ENCODE measurements around the gene ITGA7.
"Not testable (repeated sequence)": the region's sequence is repeated elsewhere in the genome, so short reads cannot be mapped to it uniquely, and the experiment has no call there.

Gene ITGA7

GRCh38 chr12:55652352-55652751 lies 55.4 kb downstream of the ITGA7 start:
- TF ChIP-seq CTCF (IDR thresholded peaks at IDR 0.05; ENCODE audit: borderline replicate concordance, insufficient read depth, low read depth, low read length), result no peak

GRCh38 chr12:55651299-55651683 lies 56.4 kb downstream of the ITGA7 start:
- TF ChIP-seq CTCF (IDR thresholded peaks at IDR 0.05; ENCODE audit: borderline replicate concordance, insufficient read depth, low read depth, low read length), result no peak
- no peak overlapping the region for H3K4me3 ChIP-seq (ENCODE audit: low read depth, low read length)

More at GRCh38 chr12:55652352-55652751, 55.4 kb downstream of the ITGA7 start:
- H3K4me3 ChIP-seq (ENCODE audit: low read depth, low read length), result no peak overlapping the region

GRCh38 chr12:55650620-55651298 lies 56.9 kb downstream of the ITGA7 start:
- not testable (repeated sequence) for H3K4me3 ChIP-seq (ENCODE audit: low read depth, low read length)

- no peak for TF ChIP-seq CTCF (IDR thresholded peaks at IDR 0.05; ENCODE audit: borderline replicate concordance, insufficient read depth, low read depth, low read length)
- no peak overlapping the region for H3K4me3 ChIP-seq (ENCODE audit: low read depth, low read length)
These were observed 60.7 kb downstream of the ITGA7 start for GRCh38 chr12:55647027-55647426.

- H3K4me3 ChIP-seq (ENCODE audit: low read depth, low read length), result no peak overlapping the region
- TF ChIP-seq CTCF (IDR thresholded peaks at IDR 0.05; ENCODE audit: borderline replicate concordance, insufficient read depth, low read depth, low read length), result no peak
These were observed 63.1 kb downstream of the ITGA7 start for GRCh38 chr12:55644591-55644990.

- no peak for TF ChIP-seq CTCF (IDR thresholded peaks at IDR 0.05; ENCODE audit: borderline replicate concordance, insufficient read depth, low read depth, low read length)
- no peak overlapping the region for H3K4me3 ChIP-seq (ENCODE audit: low read depth, low read length)
These were observed 65.0 kb downstream of the ITGA7 start for GRCh38 chr12:55642669-55643068.

- H3K4me3 ChIP-seq (ENCODE audit: low read depth, low read length), result no peak overlapping the region
- no peak for TF ChIP-seq CTCF (IDR thresholded peaks at IDR 0.05; ENCODE audit: borderline replicate concordance, insufficient read depth, low read depth, low read length)
These were observed 65.4 kb downstream of the ITGA7 start for GRCh38 chr12:55642267-55642666.

Measured in GM12875 (cell line).